Transverse colon (tissue), 4 donors: ENCODE results near the gene DCPS. TPM values are rescaled to one million over a fixed set of nuclear protein-coding genes. Genes with fewer than 3 reads are reported as not detected.
A peak's percentile ranks its signal among the peaks of the same experiment; 100 is the strongest.

Source experiments
- DNase-seq: peaks from one replicate; pipeline ENCODE4 v3.0.0-alpha.2; 2019
- H3K27ac ChIP-seq, 4 donors: fragments of 200-600 bp; sonication (generic); 2 replicates each; pipeline ENCODE4 v1.5.1; 2016 to 2018; ENCODE audit warnings: inconsistent platforms in 4 of 4
- H3K27me3 ChIP-seq: fragments of 200-600 bp; sonication (generic); 2 replicates; pipeline ENCODE4 v1.5.1; 2017; ENCODE audit warnings: inconsistent platforms
- H3K36me3 ChIP-seq, 4 donors: fragments of 200-600 bp; sonication (generic); 2 replicates each; pipeline ENCODE4 v1.5.1; 2017 to 2019; ENCODE audit warnings: inconsistent platforms in 4 of 4
- H3K4me1 ChIP-seq, 4 donors: fragments of 200-600 bp; sonication (generic); 2 replicates each; pipeline ENCODE4 v1.5.1; 2017 to 2020; ENCODE audit warnings: inconsistent platforms in 4 of 4
- H3K4me3 ChIP-seq, 4 donors: fragments of 200-600 bp; sonication (generic); 1 replicate in 1 of 4; 2 replicates in 3 of 4; pipeline versions ENCODE4 v1.5.1 to v1.6.1; 2017 to 2019; ENCODE audit warnings: inconsistent platforms in 4 of 4
- H3K9me3 ChIP-seq, 2 donors: fragments of 200-600 bp; sonication (generic); 2 replicates each; pipeline ENCODE4 v1.5.1; 2017 to 2019; ENCODE audit warnings: inconsistent platforms in 2 of 2
- CTCF ChIP-seq, 5 experiments: fragments of 200-600 bp in 3 of 5; fragments of 450-650 bp in 2 of 5; sonication (generic) in 3 of 5; IDR thresholded peaks; 1 replicate in 2 of 5; 2 replicates in 3 of 5; pipeline ENCODE4 v1.5.1; 2016 to 2017; ENCODE audit warnings: antibody characterized with exemption in 5 of 5, inconsistent platforms in 3 of 5, mild to moderate bottlenecking in 2 of 5, moderate library complexity in 1 of 5
- EP300 ChIP-seq: sonication (generic); formaldehyde crosslinking; IDR thresholded peaks from one replicate; pipeline ENCODE4 v1.6.1; 2017; ENCODE audit warnings: antibody characterized with exemption, low read depth
- POLR2A ChIP-seq: fragments of 450-650 bp; IDR thresholded peaks from one replicate; pipeline ENCODE4 v1.6.1; 2016; ENCODE audit warnings: antibody characterized with exemption, mild to moderate bottlenecking, moderate library complexity
- POLR2AphosphoS5 ChIP-seq, 3 donors: sonication (generic); formaldehyde crosslinking; IDR thresholded peaks; one replicate each; pipeline ENCODE4 v1.6.1; 2016; ENCODE audit warnings: antibody characterized with exemption in 3 of 3
- WGBS, 2 donors: methylation state at CpG; one replicate each; pipeline ENCODE4 v1.1.5; 2018; ENCODE audit warnings: low coverage in 1 of 2; 5-methylcytosine and 5-hydroxymethylcytosine counted together
- in situ Hi-C, 4 donors: fragments of 200-750 bp; cut with MboI; loops; one replicate each; pipeline versions ENCODE4 v1.15.0 to v1.15.1; 2017; ENCODE audit warnings: low sequenced_read_pairs in 3 of 4, low pct_ligation_motif_present in 1 of 4, low pct_unique_long_range_greater_than_20kb in 1 of 4
- intact Hi-C: fragments of 100-400 bp; cut with DNase I; formaldehyde crosslinking; loops from one replicate; pipeline ENCODE4 v1.15.1; 2023; ENCODE audit warnings: low total_unique reads
- total RNA-seq, 4 donors: library from RNA; depleted of rRNA; stranded (reverse); fragments of >200 nt; gene quantifications; one replicate each; pipeline ENCODE4 v1.1.0, GENCODE V29; 2016

Gene DCPS
- total RNA-seq, 4 donors from 2014 or later = 0.40 to 13.7 (median 11.3) TPM

DNA sequence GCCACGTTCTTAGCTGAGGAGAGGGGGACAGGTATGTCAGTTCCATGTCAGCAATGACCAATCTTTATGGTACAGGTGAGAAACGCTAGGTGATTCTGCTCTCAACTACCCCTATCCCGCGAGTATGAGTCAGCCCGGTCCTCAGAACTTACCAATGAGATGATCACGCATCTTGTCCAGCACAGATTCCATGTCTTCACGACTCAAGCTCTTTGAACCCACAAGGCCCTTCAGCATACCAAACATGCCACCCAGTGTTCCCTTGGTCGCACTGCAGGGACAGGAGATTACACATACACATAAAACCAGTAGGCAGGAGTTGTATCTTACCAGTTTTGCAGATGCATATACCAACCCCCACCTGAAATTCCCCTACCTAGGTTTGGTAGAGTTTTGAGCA lies 38.0 kb upstream of the DCPS start:
- Histone ChIP-seq H3K36me3 (peaks cover 0 to 56% (median 23%) of the 10 kb centered on the region in 4 donors), H3K27ac (no peak overlapping the region), H3K9me3 (no peaks in the 10 kb centered on the region), H3K27me3 (no peaks in the 10 kb centered on the region), H3K4me3 (no peak overlapping the region), H3K4me1 (peaks cover 9 to 21% (median 15%) of the 10 kb centered on the region in 4 donors)
- no peak for TF ChIP-seq POLR2A
- peak in 1 of 5 experiments; percentile 39 for TF ChIP-seq CTCF (IDR thresholded peaks at IDR 0.05)
- no peak for TF ChIP-seq EP300
- no peak for TF ChIP-seq POLR2AphosphoS5 (IDR thresholded peaks at IDR 0.05)
- in situ Hi-C loops = no loop called here
- no peak for DNase-seq
- WGBS, 2 donors = 81 to 86% methylated on average over 4 to 8 of the region's 8 CpGs
- intact Hi-C loops = no loop called here

- WGBS, 2 donors = 61 to 90% methylated on average over 3 to 6 of the region's 6 CpGs
- Histone ChIP-seq H3K4me3 (peak overlapping the region; percentile 68 to 95 (median 82)), H3K27ac (peak overlapping the region; percentile 88 to 98 (median 92)), H3K27me3 (no peaks in the 10 kb centered on the region), H3K9me3 (no peaks in the 10 kb centered on the region), H3K36me3 (peaks cover 0 to 41% (median 18%) of the 10 kb centered on the region in 4 donors), H3K4me1 (peaks cover 9 to 21% (median 15%) of the 10 kb centered on the region in 4 donors)
- in situ Hi-C loops = no loop called here
- TF ChIP-seq POLR2AphosphoS5 (IDR thresholded peaks at IDR 0.05) (no peak), CTCF (IDR thresholded peaks at IDR 0.05) (no peak), POLR2A (no peak), EP300 (no peak)
- intact Hi-C loops = no loop called here
- no peak for DNase-seq
Measured at GRCh38 chr11:126267650-126268049, 36.2 kb upstream of the DCPS start.

DNA sequence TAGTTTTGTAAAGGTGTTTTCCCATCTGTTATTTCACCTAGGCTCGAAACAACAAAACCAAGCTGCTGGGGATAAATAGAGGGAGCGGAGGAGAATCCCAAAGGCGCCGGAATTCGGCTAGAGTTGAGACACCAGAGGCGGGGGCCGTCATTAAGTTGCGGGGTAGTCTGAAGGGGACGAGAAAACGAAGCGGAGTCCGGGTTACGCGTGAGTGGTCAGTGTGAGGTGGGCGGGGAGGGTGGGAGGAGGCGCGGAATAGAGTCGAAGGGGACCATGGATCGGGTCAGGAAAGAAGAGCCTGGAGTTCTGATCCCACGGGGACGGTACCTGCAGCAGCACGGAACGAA lies 35.5 kb upstream of the DCPS start:
- Histone ChIP-seq H3K27ac (peak overlapping the region; percentile 88 to 98 (median 92)), H3K36me3 (peaks cover 0 to 34% (median 16%) of the 10 kb centered on the region in 4 donors), H3K27me3 (no peaks in the 10 kb centered on the region), H3K9me3 (no peaks in the 10 kb centered on the region), H3K4me3 (peak overlapping the region; percentile 68 to 95 (median 82)), H3K4me1 (peaks cover 9 to 21% (median 15%) of the 10 kb centered on the region in 4 donors)
- intact Hi-C loops (no loop called here), in situ Hi-C loops (no loop called here)
- WGBS, 2 donors = 0 to 1% methylated on average over 11 to 23 of the region's 23 CpGs
- TF ChIP-seq POLR2AphosphoS5 (IDR thresholded peaks at IDR 0.05) (no peak), POLR2A (no peak), CTCF (IDR thresholded peaks at IDR 0.05) (no peak), EP300 (no peak)
- DNase-seq = no peak

DNA sequence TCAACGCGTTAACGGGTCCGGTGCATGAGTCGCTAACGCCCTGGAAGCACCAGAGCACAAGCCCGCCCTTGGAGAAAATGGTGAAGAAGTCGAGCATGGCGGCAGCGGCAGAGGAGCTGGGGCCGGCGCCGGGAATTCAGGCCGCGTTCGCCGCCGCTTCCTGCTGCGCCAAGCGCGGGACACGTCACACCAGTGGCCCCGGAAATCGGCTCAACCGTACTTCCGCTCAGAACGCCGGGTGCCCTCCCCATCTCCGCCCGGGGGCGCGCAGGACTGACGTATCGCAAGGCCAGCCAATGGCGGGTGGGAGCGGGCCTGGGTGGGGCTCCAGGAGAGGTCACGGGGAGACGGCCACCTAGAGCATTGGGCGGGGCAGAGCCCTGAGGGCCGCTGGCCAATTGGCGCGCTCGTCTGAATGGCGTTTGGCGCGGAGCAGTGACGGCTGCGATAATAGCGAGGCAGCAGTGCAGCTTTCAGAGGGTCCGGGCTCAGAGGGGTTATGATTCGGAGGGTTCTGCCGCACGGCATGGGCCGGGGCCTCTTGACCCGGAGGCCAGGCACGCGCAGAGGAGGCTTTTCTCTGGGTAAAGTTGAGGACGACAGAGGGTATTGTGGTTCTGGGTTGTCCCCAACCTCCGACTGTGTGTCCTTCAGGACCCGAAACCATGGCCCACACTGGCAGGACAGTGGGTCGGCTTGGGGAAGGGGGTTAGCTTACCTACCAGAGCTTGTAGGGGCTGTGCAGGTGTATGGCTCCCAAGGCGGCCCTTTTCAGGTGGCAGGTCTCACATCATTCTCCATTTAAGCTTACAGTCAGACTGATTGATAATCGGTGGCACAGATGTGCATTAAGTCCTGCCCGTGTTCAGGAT lies 34.9 kb upstream of the DCPS start, which contains the start of the genes FOXRED1 and SRPRA:
Gene FOXRED1 (plus strand): TSS at position 447 of the 872 bp plus-strand sequence. CDS start 53 bp downstream, at position 500.
Gene SRPRA (minus strand): TSS at position 188 of the 872 bp plus-strand sequence. CDS start 91 bp downstream, at position 97.
- peak; percentile 100 for DNase-seq
- intact Hi-C loops (no loop called here), in situ Hi-C loops (no loop called here)
- Histone ChIP-seq H3K4me1 (peaks cover 9 to 21% (median 15%) of the 10 kb centered on the region in 4 donors), H3K36me3 (peaks cover 0 to 28% (median 13%) of the 10 kb centered on the region in 4 donors), H3K27me3 (no peaks in the 10 kb centered on the region), H3K27ac (peak within 1 kb of the TSS; percentile 88 to 98 (median 92)), H3K4me3 (peak within 1 kb of the TSS; percentile 68 to 95 (median 82)), H3K9me3 (no peaks in the 10 kb centered on the region)
- WGBS, 2 donors = 1% methylated on average over 48 of the region's 64 CpGs; no CpG with 5 or more reads in 1 of the 2 donors
- TF ChIP-seq CTCF (IDR thresholded peaks at IDR 0.05) (no peak), POLR2A (peak; percentile 90), POLR2AphosphoS5 (IDR thresholded peaks at IDR 0.05) (peak; percentile 82 to 96 (median 92)), EP300 (peak; percentile 54)
